Measurements from ENCODE around the gene IGFL1. TPM values are rescaled to one million over a fixed set of nuclear protein-coding genes. Genes with fewer than 3 reads are reported as not detected.
"Not testable (repeated sequence)": the region's sequence is repeated elsewhere in the genome, so short reads cannot be mapped to it uniquely, and the experiment has no call there.

IGFL1 gene
- total RNA-seq, 1 experiment from 2014 or later = not detected

DNA sequence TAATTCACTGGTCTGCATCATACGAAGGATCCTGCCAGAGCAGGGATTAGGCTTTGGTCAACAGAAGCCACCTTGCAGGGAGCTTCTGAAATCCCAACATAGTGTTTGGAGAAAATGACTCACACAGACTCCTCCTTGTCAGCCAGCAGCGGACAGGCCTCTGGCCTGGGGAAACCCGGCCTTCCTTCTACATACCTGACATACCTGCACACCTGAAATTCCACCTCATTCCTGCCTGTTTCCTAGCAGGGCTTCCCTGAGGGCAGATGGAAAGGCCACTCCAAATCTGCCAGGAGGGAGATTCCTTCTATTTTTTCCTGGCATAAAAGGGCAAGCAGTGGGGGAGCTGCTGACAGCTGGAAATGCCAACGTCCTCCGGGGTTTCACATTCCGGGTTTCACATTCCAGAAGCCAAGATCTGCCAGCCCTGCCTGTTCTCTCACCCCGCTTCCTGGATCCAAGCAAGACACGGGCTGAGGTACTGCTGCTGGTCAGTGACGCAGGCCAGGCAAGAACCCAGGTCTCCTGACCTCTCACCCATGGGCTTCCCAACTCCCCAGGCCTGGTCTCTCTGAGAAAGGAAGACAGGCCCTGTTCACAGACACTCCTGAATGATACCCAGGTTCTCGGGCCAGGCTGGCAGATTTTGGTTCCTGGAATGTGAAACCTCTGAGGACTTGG, 18.2 kb upstream of the IGFL1 start:
- CTCF ChIA-PET = interaction anchor here (1.0 to 1.2 kb wide), 2 partner anchors 11 to 22 kb away, joined by 3 to 4 read pairs; no protein-coding TSS in a partner anchor

DNA sequence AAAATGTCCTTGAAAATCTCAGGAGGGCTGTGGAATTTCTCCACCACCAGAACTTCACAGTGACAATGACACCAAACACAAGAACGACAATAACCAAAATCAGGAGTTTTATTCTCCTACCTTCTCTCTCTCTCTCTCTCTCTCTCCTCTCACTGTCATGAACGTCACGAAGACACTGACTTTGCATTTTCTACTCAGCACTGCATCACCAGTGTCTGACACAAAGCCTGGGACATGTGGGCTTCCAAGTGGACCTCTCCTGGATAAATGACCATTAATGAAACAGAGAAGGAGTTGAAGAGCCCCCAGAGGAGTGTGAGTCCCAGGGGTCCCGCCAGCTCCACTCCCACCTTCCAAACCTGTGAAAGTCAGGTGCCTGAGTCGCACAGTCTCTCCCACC, 16.9 kb upstream of the IGFL1 start:
- H4K20me1 ChIP-seq (ENCODE audit: insufficient read depth); H3K4me3 ChIP-seq (replicated peaks in 1 of 2; ENCODE audit: low read depth in 1 of 2, low read length in 2 of 2); H2AFZ ChIP-seq (ENCODE audit: low read depth, low read length, poor library complexity, severe bottlenecking); RAD21 ChIA-PET (ENCODE audit: low non-redundant PET in 1 of 2, low total read pairs in 2 of 2, uncharacterized antibody in 2 of 2, unreplicated experiment in 2 of 2); H3K9ac ChIP-seq (ENCODE audit: low read length); DNase-seq (ENCODE audit: low read depth, low spot score); ATAC-seq; H3K36me3 ChIP-seq (ENCODE audit: control insufficient read depth in 1 of 2, insufficient read depth in 2 of 2, low read length in 2 of 2); CTCF ChIA-PET; H3K4me2 ChIP-seq (ENCODE audit: low read length); BruUV-seq (replicated peaks); H3K79me2 ChIP-seq (ENCODE audit: insufficient read depth, low read length); POLR2A ChIA-PET; intact Hi-C loops (cut with micrococcal nuclease); H3K9me2 ChIP-seq (ENCODE audit: insufficient read depth); H3K9me3 ChIP-seq (ENCODE audit: control insufficient read depth in 1 of 2, insufficient read depth in 1 of 2, low read depth in 1 of 2, low read length in 2 of 2); H3K27ac ChIP-seq (ENCODE audit: low read depth, low read length): not testable (repeated sequence)
- H3K4me1 ChIP-seq (ENCODE audit: control insufficient read depth in 1 of 2, insufficient read depth in 2 of 2, low read length in 2 of 2) = peaks cover 23 to 52% of the 10 kb centered on the region in 2 experiments
- peaks cover 17% of the 10 kb centered on the region; the same call in 1 of the 2 replicates for H3K27me3 ChIP-seq (ENCODE audit: insufficient read depth, low read length)

More for the DNA sequence above, 18.2 kb upstream of the IGFL1 start:
- Histone ChIP-seq H3K9ac (ENCODE audit: low read length) (peak overlapping the region; percentile 24; the same call in 1 of the 2 replicates), H3K27me3 (ENCODE audit: insufficient read depth, low read length) (peaks cover 9% of the 10 kb centered on the region; the same call in 1 of the 2 replicates), H3K27ac (ENCODE audit: low read depth, low read length) (peak overlapping the region; percentile 44; the same call in 1 of the 2 replicates), H3K9me3 (ENCODE audit: control insufficient read depth in 1 of 2, insufficient read depth in 1 of 2, low read depth in 1 of 2, low read length in 2 of 2) (no peaks in the 10 kb centered on the region), H3K9me2 (ENCODE audit: insufficient read depth) (no peaks in the 10 kb centered on the region), H3K4me2 (ENCODE audit: low read length) (peak overlapping the region; percentile 74), H3K4me3 (replicated peaks in 1 of 2; ENCODE audit: low read depth in 1 of 2, low read length in 2 of 2) (peak overlapping the region in 1 of 2 experiments; percentile 25; a peak in 2 of 4 replicates), H2AFZ (ENCODE audit: low read depth, low read length, poor library complexity, severe bottlenecking) (peak overlapping the region; percentile 87), H3K36me3 (ENCODE audit: control insufficient read depth in 1 of 2, insufficient read depth in 2 of 2, low read length in 2 of 2) (no peaks in the 10 kb centered on the region), H3K79me2 (ENCODE audit: insufficient read depth, low read length) (no peaks in the 10 kb centered on the region), H3K4me1 (ENCODE audit: control insufficient read depth in 1 of 2, insufficient read depth in 2 of 2, low read length in 2 of 2) (peaks cover 24 to 56% of the 10 kb centered on the region in 2 experiments), H4K20me1 (ENCODE audit: insufficient read depth) (no peaks in the 10 kb centered on the region)
- ATAC-seq (peak; percentile 94), DNase-seq (ENCODE audit: low read depth, low spot score) (peak; percentile 72)
- BruUV-seq (replicated peaks) = no TSS peak
- RAD21 ChIA-PET (ENCODE audit: low non-redundant PET in 1 of 2, low total read pairs in 2 of 2, uncharacterized antibody in 2 of 2, unreplicated experiment in 2 of 2) = no interaction called here
- POLR2A ChIA-PET = interaction anchor here (1.1 kb wide), 1 partner anchor 35 kb away, joined by 3 read pairs; no protein-coding TSS in a partner anchor
- TF ChIP-seq TCF7L2 (IDR thresholded peaks at IDR 0.05; ENCODE audit: borderline replicate concordance, extremely low read depth, insufficient read depth, insufficient read length) (no peak), RAD21 (IDR thresholded peaks at IDR 0.05; ENCODE audit: low read depth) (no peak), ELF1 (IDR thresholded peaks at IDR 0.05; ENCODE audit: borderline replicate concordance, low read depth) (no peak; the same call in 1 of the 2 replicates), FOSL1 (IDR thresholded peaks at IDR 0.05; ENCODE audit: low read depth) (peak; percentile 83), SIN3A (IDR thresholded peaks at IDR 0.05; ENCODE audit: low read depth) (peak; percentile 74; the same call in 1 of the 2 replicates), POLR2AphosphoS5 (IDR thresholded peaks at IDR 0.05; ENCODE audit: low read depth, low read length) (no peak; the same call in 1 of the 2 replicates), CBX3 (IDR thresholded peaks at IDR 0.05; ENCODE audit: low read depth) (peak; percentile 8; the same call in 1 of the 2 replicates), SP1 (IDR thresholded peaks at IDR 0.05; ENCODE audit: low read depth) (peak; percentile 55), ZNF274 (IDR thresholded peaks at IDR 0.05; ENCODE audit: low read depth, low read length) (no peak), EZH2 (IDR thresholded peaks at IDR 0.05) (no peak), JUND (IDR thresholded peaks at IDR 0.05) (peak; percentile 86)
- TF ChIP-seq, protein P1, sequence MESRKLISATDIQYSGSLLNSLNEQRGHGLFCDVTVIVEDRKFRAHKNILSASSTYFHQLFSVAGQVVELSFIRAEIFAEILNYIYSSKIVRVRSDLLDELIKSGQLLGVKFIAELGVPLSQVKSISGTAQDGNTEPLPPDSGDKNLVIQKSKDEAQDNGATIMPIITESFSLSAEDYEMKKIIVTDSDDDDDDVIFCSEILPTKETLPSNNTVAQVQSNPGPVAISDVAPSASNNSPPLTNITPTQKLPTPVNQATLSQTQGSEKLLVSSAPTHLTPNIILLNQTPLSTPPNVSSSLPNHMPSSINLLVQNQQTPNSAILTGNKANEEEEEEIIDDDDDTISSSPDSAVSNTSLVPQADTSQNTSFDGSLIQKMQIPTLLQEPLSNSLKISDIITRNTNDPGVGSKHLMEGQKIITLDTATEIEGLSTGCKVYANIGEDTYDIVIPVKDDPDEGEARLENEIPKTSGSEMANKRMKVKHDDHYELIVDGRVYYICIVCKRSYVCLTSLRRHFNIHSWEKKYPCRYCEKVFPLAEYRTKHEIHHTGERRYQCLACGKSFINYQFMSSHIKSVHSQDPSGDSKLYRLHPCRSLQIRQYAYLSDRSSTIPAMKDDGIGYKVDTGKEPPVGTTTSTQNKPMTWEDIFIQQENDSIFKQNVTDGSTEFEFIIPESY (IDR thresholded peaks at IDR 0.05; ENCODE audit: extremely low read depth, insufficient replicate concordance, low read length) = no peak
- TF ChIP-seq, protein P2, sequence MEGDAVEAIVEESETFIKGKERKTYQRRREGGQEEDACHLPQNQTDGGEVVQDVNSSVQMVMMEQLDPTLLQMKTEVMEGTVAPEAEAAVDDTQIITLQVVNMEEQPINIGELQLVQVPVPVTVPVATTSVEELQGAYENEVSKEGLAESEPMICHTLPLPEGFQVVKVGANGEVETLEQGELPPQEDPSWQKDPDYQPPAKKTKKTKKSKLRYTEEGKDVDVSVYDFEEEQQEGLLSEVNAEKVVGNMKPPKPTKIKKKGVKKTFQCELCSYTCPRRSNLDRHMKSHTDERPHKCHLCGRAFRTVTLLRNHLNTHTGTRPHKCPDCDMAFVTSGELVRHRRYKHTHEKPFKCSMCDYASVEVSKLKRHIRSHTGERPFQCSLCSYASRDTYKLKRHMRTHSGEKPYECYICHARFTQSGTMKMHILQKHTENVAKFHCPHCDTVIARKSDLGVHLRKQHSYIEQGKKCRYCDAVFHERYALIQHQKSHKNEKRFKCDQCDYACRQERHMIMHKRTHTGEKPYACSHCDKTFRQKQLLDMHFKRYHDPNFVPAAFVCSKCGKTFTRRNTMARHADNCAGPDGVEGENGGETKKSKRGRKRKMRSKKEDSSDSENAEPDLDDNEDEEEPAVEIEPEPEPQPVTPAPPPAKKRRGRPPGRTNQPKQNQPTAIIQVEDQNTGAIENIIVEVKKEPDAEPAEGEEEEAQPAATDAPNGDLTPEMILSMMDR (IDR thresholded peaks at IDR 0.05 in 2 of 3, conservative IDR thresholded peaks at IDR 0.05 in 1 of 3; ENCODE audit: borderline replicate concordance in 1 of 3, insufficient read depth in 1 of 3, low read depth in 2 of 3, low read length in 2 of 3) = no peak
- TF ChIP-seq, protein P3, sequence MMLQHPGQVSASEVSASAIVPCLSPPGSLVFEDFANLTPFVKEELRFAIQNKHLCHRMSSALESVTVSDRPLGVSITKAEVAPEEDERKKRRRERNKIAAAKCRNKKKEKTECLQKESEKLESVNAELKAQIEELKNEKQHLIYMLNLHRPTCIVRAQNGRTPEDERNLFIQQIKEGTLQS (IDR thresholded peaks at IDR 0.05) = peak; percentile 26; the same call in 1 of the 2 replicates
- intact Hi-C loops (cut with micrococcal nuclease) = no loop called here
